GM23338 (cell line): Measurements from ENCODE around the gene INTS3.

Experiments used
- CREB1 ChIP-seq: fragments of 250-450 bp; sonication (Bioruptor Pico); IDR thresholded peaks from 2 replicates; pipeline ENCODE4 v1.5.0; 2020; ENCODE audit warnings: low read depth, mild to moderate bottlenecking, moderate library complexity
- EZH2 ChIP-seq: fragments of 200-600 bp; sonication (generic); IDR thresholded peaks from one replicate; pipeline ENCODE4 v1.8.0; 2017; ENCODE audit warnings: antibody characterized with exemption, mild to moderate bottlenecking, low read depth; ENCODE audit not compliant: unreplicated experiment
- EZH2phosphoT487 ChIP-seq: fragments of 200-600 bp; sonication (generic); IDR thresholded peaks from one replicate; pipeline ENCODE4 v1.8.1; 2018; ENCODE audit warnings: antibody characterized with exemption; ENCODE audit not compliant: unreplicated experiment
- JUNB ChIP-seq: IDR thresholded peaks from one replicate; pipeline ENCODE4 v1.6.1; 2016; ENCODE audit warnings: antibody characterized with exemption; ENCODE audit not compliant: unreplicated experiment
- NANOG ChIP-seq: IDR thresholded peaks from 2 replicates; pipeline ENCODE4 v1.6.1; 2016; ENCODE audit warnings: antibody characterized with exemption, borderline replicate concordance
- POLR2AphosphoS5 ChIP-seq: IDR thresholded peaks from 2 replicates; pipeline ENCODE4 v1.6.1; 2016; ENCODE audit warnings: antibody characterized with exemption, low read depth
- STAT1 ChIP-seq: IDR thresholded peaks from one replicate; pipeline ENCODE4 v1.6.1; 2016; ENCODE audit warnings: antibody characterized with exemption; ENCODE audit not compliant: unreplicated experiment
- ZNF114 ChIP-seq: fragments of 250-450 bp; sonication (Bioruptor Pico); IDR thresholded peaks from 2 replicates; pipeline ENCODE4 v1.5.0; 2020; ENCODE audit warnings: mild to moderate bottlenecking, moderate library complexity
- ZNF331 ChIP-seq: fragments of 250-450 bp; sonication (Bioruptor Pico); IDR thresholded peaks from 2 replicates; pipeline ENCODE4 v1.5.0; 2020; ENCODE audit warnings: low read depth, mild to moderate bottlenecking, moderate library complexity
- TF ChIP-seq, protein P1 (sequence below), 2 experiments: fragments of 200-600 bp in 1 of 2; sonication (generic) in 1 of 2; conservative IDR thresholded peaks; 2 replicates each; pipeline versions ENCODE4 v1.5.1 to v1.6.1; 2016 to 2017; ENCODE audit warnings: antibody characterized with exemption in 2 of 2, low read depth in 2 of 2, mild to moderate bottlenecking in 2 of 2, moderate library complexity in 1 of 2
- TF ChIP-seq, protein P2 (sequence below): IDR thresholded peaks from one replicate; pipeline ENCODE4 v1.6.1; 2018; ENCODE audit warnings: antibody characterized with exemption; ENCODE audit not compliant: unreplicated experiment
- TF ChIP-seq, protein P3 (sequence below): IDR thresholded peaks from 2 replicates; pipeline ENCODE4 v1.6.1; 2016; ENCODE audit warnings: antibody characterized with exemption

DNA sequence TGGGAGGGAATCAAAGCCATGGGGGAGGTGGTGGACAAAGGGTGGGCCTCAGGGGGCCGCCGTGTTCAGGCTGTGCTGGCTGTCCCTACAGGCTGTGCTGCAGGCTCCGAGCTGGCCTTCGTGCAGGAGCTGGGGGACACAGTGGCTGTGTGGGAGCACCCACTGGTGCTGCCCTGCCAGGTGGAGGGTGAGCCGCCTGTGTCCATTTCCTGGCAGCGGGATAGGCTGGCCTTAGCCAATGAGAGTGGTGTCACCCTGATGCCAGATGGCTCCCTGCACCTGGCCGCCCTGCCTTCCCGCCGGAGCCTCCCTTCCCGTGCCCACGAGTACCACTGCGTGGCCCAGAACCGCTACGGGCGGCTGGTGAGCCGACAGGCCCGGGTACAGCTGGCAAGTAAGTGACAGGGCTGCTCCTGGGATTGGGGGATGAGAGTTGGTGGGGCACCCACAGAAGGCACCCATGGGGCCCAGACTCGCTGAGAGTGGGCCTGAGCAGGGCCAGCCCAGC lies 67.5 kb downstream of the INTS3 start:
- TF ChIP-seq, protein P1, sequence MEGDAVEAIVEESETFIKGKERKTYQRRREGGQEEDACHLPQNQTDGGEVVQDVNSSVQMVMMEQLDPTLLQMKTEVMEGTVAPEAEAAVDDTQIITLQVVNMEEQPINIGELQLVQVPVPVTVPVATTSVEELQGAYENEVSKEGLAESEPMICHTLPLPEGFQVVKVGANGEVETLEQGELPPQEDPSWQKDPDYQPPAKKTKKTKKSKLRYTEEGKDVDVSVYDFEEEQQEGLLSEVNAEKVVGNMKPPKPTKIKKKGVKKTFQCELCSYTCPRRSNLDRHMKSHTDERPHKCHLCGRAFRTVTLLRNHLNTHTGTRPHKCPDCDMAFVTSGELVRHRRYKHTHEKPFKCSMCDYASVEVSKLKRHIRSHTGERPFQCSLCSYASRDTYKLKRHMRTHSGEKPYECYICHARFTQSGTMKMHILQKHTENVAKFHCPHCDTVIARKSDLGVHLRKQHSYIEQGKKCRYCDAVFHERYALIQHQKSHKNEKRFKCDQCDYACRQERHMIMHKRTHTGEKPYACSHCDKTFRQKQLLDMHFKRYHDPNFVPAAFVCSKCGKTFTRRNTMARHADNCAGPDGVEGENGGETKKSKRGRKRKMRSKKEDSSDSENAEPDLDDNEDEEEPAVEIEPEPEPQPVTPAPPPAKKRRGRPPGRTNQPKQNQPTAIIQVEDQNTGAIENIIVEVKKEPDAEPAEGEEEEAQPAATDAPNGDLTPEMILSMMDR (conservative IDR thresholded peaks at IDR 0.05; ENCODE audit: low read depth in 2 of 2), result no peak
- no peak for TF ChIP-seq EZH2
- TF ChIP-seq POLR2AphosphoS5, result no peak
- no peak for TF ChIP-seq CREB1 (CRISPR knock-in tag)
- no peak for TF ChIP-seq JUNB
- TF ChIP-seq, protein P2, sequence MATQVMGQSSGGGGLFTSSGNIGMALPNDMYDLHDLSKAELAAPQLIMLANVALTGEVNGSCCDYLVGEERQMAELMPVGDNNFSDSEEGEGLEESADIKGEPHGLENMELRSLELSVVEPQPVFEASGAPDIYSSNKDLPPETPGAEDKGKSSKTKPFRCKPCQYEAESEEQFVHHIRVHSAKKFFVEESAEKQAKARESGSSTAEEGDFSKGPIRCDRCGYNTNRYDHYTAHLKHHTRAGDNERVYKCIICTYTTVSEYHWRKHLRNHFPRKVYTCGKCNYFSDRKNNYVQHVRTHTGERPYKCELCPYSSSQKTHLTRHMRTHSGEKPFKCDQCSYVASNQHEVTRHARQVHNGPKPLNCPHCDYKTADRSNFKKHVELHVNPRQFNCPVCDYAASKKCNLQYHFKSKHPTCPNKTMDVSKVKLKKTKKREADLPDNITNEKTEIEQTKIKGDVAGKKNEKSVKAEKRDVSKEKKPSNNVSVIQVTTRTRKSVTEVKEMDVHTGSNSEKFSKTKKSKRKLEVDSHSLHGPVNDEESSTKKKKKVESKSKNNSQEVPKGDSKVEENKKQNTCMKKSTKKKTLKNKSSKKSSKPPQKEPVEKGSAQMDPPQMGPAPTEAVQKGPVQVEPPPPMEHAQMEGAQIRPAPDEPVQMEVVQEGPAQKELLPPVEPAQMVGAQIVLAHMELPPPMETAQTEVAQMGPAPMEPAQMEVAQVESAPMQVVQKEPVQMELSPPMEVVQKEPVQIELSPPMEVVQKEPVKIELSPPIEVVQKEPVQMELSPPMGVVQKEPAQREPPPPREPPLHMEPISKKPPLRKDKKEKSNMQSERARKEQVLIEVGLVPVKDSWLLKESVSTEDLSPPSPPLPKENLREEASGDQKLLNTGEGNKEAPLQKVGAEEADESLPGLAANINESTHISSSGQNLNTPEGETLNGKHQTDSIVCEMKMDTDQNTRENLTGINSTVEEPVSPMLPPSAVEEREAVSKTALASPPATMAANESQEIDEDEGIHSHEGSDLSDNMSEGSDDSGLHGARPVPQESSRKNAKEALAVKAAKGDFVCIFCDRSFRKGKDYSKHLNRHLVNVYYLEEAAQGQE, result no peak
- TF ChIP-seq ZNF331 (CRISPR knock-in tag), result no peak
- TF ChIP-seq EZH2phosphoT487, result no peak
- TF ChIP-seq STAT1, result no peak
- no peak for TF ChIP-seq ZNF114 (CRISPR knock-in tag)
- TF ChIP-seq, protein P3, sequence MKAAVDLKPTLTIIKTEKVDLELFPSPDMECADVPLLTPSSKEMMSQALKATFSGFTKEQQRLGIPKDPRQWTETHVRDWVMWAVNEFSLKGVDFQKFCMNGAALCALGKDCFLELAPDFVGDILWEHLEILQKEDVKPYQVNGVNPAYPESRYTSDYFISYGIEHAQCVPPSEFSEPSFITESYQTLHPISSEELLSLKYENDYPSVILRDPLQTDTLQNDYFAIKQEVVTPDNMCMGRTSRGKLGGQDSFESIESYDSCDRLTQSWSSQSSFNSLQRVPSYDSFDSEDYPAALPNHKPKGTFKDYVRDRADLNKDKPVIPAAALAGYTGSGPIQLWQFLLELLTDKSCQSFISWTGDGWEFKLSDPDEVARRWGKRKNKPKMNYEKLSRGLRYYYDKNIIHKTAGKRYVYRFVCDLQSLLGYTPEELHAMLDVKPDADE, result no peak
- TF ChIP-seq NANOG, result no peak
